HCT116 (cell line): ENCODE results near the gene MAP1LC3C. TPM values are rescaled to one million over a fixed set of nuclear protein-coding genes. Genes with fewer than 3 reads are reported as not detected.

Experiments used
- ATAC-seq: fragments of 200-7000 bp; cut with Tn5 transposase; 2 replicates; pipeline ENCODE4 v1.9.1; 2020; ENCODE audit warnings: mild to moderate bottlenecking, moderate library complexity
- BruUV-seq: library from RNA; stranded (reverse); fragments of 400-500 nt; replicated peaks from 2 replicates; lab custom pipeline; 2021; lab: Mats Ljungman, UMichigan
- CTCF ChIA-PET: fragments of 300-600 bp; sonication (Branson Sonifier 250); formaldehyde crosslinking; loops from one replicate; lab custom pipeline; 2021; ENCODE audit warnings: antibody characterized with exemption; lab: Charles Lee
- POLR2A ChIA-PET: fragments of 300-600, 350-600 bp; sonication (Branson Sonifier 250); formaldehyde crosslinking; loops from one replicate; lab custom pipeline; 2021; ENCODE audit warnings: antibody characterized with exemption; lab: Charles Lee
- RAD21 ChIA-PET, 2 experiments: fragments of 300-600 bp; sonication (Branson Sonifier 250); formaldehyde crosslinking; loops; one replicate each; lab custom pipeline; 2023; ENCODE audit warnings: low total read pairs in 2 of 2; ENCODE audit not compliant: uncharacterized antibody in 2 of 2, unreplicated experiment in 2 of 2, low non-redundant PET in 1 of 2; lab: Charles Lee
- DNase-seq: peaks from one replicate; pipeline ENCODE4 v3.0.0-alpha.2; 2010; ENCODE audit warnings: low read depth, low spot score
- H2AFZ ChIP-seq: fragments of 200-600 bp; shearing (Covaris generic), sonication (generic); 2 replicates; pipeline ENCODE4 v1.6.1; 2017; ENCODE audit warnings: low read depth, mixed run types, mixed read lengths, antibody characterized with exemption, low read length; ENCODE audit not compliant: poor library complexity, severe bottlenecking
- H3K27ac ChIP-seq: 2 replicates; pipeline ENCODE4 v1.5.1; 2012; ENCODE audit warnings: low read depth, low read length
- H3K27me3 ChIP-seq: fragments of 200-600 bp; sonication (generic); 2 replicates; pipeline ENCODE4 v1.6.1; 2016; ENCODE audit warnings: mixed run types, low read length, mixed read lengths; ENCODE audit not compliant: insufficient read depth
- H3K36me3 ChIP-seq, 2 experiments: fragments of 200-500 bp in 1 of 2; fragments of 200-600 bp in 1 of 2; sonication (Bioruptor generic) in 1 of 2; sonication (generic) in 1 of 2; 2 replicates each; pipeline versions ENCODE4 v1.5.1 to v1.6.1; 2014 to 2016; ENCODE audit warnings: low read length in 2 of 2, inconsistent platforms in 1 of 2, mixed read lengths in 1 of 2, mixed run types in 1 of 2; ENCODE audit not compliant: insufficient read depth in 2 of 2, control insufficient read depth in 1 of 2
- H3K4me1 ChIP-seq, 2 experiments: fragments of 200-600 bp in 1 of 2; sonication (generic) in 1 of 2; 2 replicates each; pipeline versions ENCODE4 v1.5.1 to v1.6.1; 2012 to 2017; ENCODE audit warnings: low read length in 2 of 2, inconsistent platforms in 1 of 2, mild to moderate bottlenecking in 1 of 2, mixed read lengths in 1 of 2, mixed run types in 1 of 2, moderate library complexity in 1 of 2; ENCODE audit not compliant: insufficient read depth in 2 of 2, control insufficient read depth in 1 of 2
- H3K4me2 ChIP-seq: fragments of 200-600 bp; sonication (generic); 2 replicates; pipeline ENCODE4 v1.6.1; 2017; ENCODE audit warnings: mixed run types, low read length, mixed read lengths
- H3K4me3 ChIP-seq, 2 experiments: fragments of 200-600 bp in 1 of 2; sonication (generic) in 1 of 2; replicated peaks in 1 of 2; 2 replicates each; pipeline ENCODE4 v1.5.1; 2011 to 2016; ENCODE audit warnings: low read length in 2 of 2, control low read depth in 1 of 2, low read depth in 1 of 2, mild to moderate bottlenecking in 1 of 2, mixed read lengths in 1 of 2, mixed run types in 1 of 2
- H3K79me2 ChIP-seq: fragments of 200-600 bp; sonication (generic); 2 replicates; pipeline ENCODE4 v1.6.1; 2017; ENCODE audit warnings: mild to moderate bottlenecking, mixed run types, low read length, moderate library complexity, mixed read lengths; ENCODE audit not compliant: insufficient read depth
- H3K9ac ChIP-seq: fragments of 200-600 bp; sonication (generic); 2 replicates; pipeline ENCODE4 v1.6.1; 2016; ENCODE audit warnings: low read length, mixed read lengths
- H3K9me2 ChIP-seq: fragments of 200-600 bp; sonication (generic), shearing (Covaris generic); 2 replicates; pipeline ENCODE4 v1.6.1; 2017; ENCODE audit warnings: mixed run types, mild to moderate bottlenecking, moderate library complexity; ENCODE audit not compliant: insufficient read depth
- H3K9me3 ChIP-seq, 2 experiments: fragments of 200-500 bp in 1 of 2; fragments of 200-600 bp in 1 of 2; sonication (Bioruptor generic) in 1 of 2; sonication (generic) in 1 of 2; 2 replicates each; pipeline ENCODE4 v1.6.1; 2014 to 2017; ENCODE audit warnings: low read length in 2 of 2, mixed read lengths in 2 of 2, inconsistent platforms in 1 of 2, low read depth in 1 of 2, mild to moderate bottlenecking in 1 of 2, mixed run types in 1 of 2, moderate library complexity in 1 of 2; ENCODE audit not compliant: control insufficient read depth in 1 of 2, insufficient read depth in 1 of 2
- H4K20me1 ChIP-seq: fragments of 200-600 bp; sonication (generic), shearing (Covaris generic); 2 replicates; pipeline ENCODE4 v1.6.1; 2017; ENCODE audit warnings: mixed run types, mild to moderate bottlenecking, moderate library complexity; ENCODE audit not compliant: insufficient read depth
- EGR1 ChIP-seq: IDR thresholded peaks from 2 replicates; pipeline ENCODE4 v1.6.1; 2012; ENCODE audit warnings: low read depth
- EZH2 ChIP-seq: fragments of 200-600 bp; sonication (generic); IDR thresholded peaks from 2 replicates; pipeline ENCODE4 v1.6.1; 2017; ENCODE audit warnings: antibody characterized with exemption, mixed run types
- FOSL1 ChIP-seq: IDR thresholded peaks from 2 replicates; pipeline ENCODE4 v1.6.1; 2012; ENCODE audit warnings: low read depth
- JUND ChIP-seq: IDR thresholded peaks from 2 replicates; pipeline ENCODE4 v1.6.1; 2012
- POLR2A ChIP-seq: IDR thresholded peaks from 2 replicates; pipeline ENCODE4 v1.7.0; 2011; ENCODE audit warnings: borderline replicate concordance; ENCODE audit not compliant: insufficient read depth, insufficient read length; ENCODE audit errors: extremely low read depth
- RAD21 ChIP-seq: IDR thresholded peaks from 2 replicates; pipeline ENCODE4 v1.6.1; 2012; ENCODE audit warnings: low read depth, mild to moderate bottlenecking
- SIN3A ChIP-seq: IDR thresholded peaks from 2 replicates; pipeline ENCODE4 v1.6.1; 2012; ENCODE audit warnings: low read depth
- ZFX ChIP-seq: fragments of 450-650 bp; IDR thresholded peaks from 2 replicates; pipeline ENCODE4 v1.6.1; 2017
- intact Hi-C: fragments of 100-400 bp; cut with micrococcal nuclease; formaldehyde crosslinking; loops from 2 replicates; pipeline ENCODE4 v1.10.0; 2022
- total RNA-seq: library from RNA; stranded (reverse); gene quantifications from one replicate; pipeline ENCODE4 v1.2.1, GENCODE V29; 2021; ENCODE audit not compliant: unreplicated experiment
- TF ChIP-seq, protein P1 (sequence below): IDR thresholded peaks from 2 replicates; pipeline ENCODE4 v1.6.1; 2012
- TF ChIP-seq, protein P2 (sequence below), 3 experiments: fragments of 200-600 bp in 1 of 3; sonication (generic) in 1 of 3; IDR thresholded peaks in 2 of 3; conservative IDR thresholded peaks in 1 of 3; 2 replicates each; pipeline ENCODE4 v1.5.1; 2012 to 2017; ENCODE audit warnings: low read depth in 2 of 3, low read length in 2 of 3, antibody characterized with exemption in 1 of 3, borderline replicate concordance in 1 of 3, control low read depth in 1 of 3, mild to moderate bottlenecking in 1 of 3, mixed read lengths in 1 of 3, mixed run types in 1 of 3, moderate library complexity in 1 of 3; ENCODE audit not compliant: insufficient read depth in 1 of 3
- TF ChIP-seq, protein P3 (sequence below): IDR thresholded peaks from 2 replicates; pipeline ENCODE4 v1.6.1; 2012; ENCODE audit warnings: low read depth

Gene MAP1LC3C
- total RNA-seq, 1 experiment from 2014 or later: not detected

DNA sequence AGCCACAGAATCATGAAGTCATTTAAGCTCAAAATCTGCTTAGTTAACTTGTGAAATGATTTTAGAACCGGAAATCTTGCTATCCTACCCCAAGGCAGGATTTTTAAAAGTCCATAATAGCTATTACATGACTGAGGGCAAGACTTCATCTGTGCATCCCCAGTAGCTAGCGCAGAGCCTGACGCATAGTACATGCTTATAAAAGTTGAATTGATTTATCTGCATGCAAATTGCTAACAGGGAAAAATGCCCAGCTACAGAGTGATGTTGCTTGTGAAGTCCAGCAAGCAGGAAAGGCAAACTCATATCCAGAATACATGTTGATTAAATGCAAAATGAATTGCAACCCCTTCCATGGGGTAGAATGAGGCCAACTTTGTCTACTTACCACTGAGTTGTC is 8.1 kb upstream of the MAP1LC3C start:
- no peaks in the 10 kb centered on the region for H3K27me3 ChIP-seq
- no TSS peak for BruUV-seq
- no peak overlapping the region for H3K4me2 ChIP-seq
- no peak overlapping the region for H3K4me3 ChIP-seq
- H3K36me3 ChIP-seq: no peaks in the 10 kb centered on the region
- H4K20me1 ChIP-seq: no peaks in the 10 kb centered on the region
- POLR2A ChIA-PET: no interaction called here
- H3K27ac ChIP-seq: no peak overlapping the region
- H3K4me1 ChIP-seq: peaks cover 6 to 13% of the 10 kb centered on the region in 2 experiments
- TF ChIP-seq EGR1: no peak
- no peak for TF ChIP-seq RAD21
- TF ChIP-seq, protein P1, sequence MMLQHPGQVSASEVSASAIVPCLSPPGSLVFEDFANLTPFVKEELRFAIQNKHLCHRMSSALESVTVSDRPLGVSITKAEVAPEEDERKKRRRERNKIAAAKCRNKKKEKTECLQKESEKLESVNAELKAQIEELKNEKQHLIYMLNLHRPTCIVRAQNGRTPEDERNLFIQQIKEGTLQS: no peak
- ATAC-seq (no peak), DNase-seq (no peak)
- no peak overlapping the region for H3K9ac ChIP-seq
- H3K79me2 ChIP-seq: no peaks in the 10 kb centered on the region
- CTCF ChIA-PET: interaction anchor here (0.8 to 2.6 kb wide), 2 partner anchors 9 to 14 kb away, joined by 3 to 15 read pairs; partner anchors contain the start of gene MAP1LC3C
- intact Hi-C loops: no loop called here
- H3K9me3 ChIP-seq: no peaks in the 10 kb centered on the region
- H2AFZ ChIP-seq: no peak overlapping the region
- no peaks in the 10 kb centered on the region for H3K9me2 ChIP-seq
- RAD21 ChIA-PET: no interaction called here

DNA sequence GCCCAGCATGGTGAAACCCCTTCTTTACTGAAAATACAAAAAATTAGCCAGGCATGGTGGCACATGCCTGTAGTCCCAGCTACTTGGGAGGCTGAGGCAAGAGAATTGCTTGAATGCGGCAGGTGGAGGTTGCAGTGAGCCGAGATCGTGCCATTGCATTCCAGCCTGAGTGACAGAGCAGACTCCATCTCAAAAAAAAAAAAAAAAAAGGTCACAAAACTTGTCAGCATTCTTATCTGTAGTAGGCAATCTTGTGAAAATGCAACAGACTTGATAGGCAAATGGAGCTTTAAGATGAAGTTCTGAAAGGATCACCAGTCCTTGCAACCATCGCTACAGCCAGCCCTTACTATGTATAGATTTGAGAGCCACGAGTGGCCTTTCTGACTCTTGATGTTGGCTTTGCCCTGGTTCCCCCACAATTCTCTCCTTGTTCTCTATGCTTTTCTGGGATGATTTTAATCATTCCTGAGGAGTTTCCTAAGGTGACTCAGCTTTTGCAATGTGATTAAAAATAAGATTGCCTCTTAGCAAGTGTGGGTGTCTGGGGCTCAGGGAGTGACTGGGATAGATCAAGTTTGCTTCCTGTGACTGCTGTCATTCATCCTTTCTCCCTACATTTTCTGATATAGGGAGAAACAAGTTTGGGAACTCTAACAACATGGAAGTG is 7.1 kb upstream of the MAP1LC3C start:
- no TSS peak for BruUV-seq
- ChIA-PET RAD21 (no interaction called here), POLR2A (no interaction called here), CTCF (interaction anchor here (0.8 to 2.6 kb wide), 2 partner anchors 8 to 15 kb away, joined by 3 to 15 read pairs; partner anchors contain the start of gene MAP1LC3C)
- no peak overlapping the region for H3K4me3 ChIP-seq
- H3K9me3 ChIP-seq: no peaks in the 10 kb centered on the region
- H3K9me2 ChIP-seq: no peaks in the 10 kb centered on the region
- H3K79me2 ChIP-seq: no peaks in the 10 kb centered on the region
- H3K36me3 ChIP-seq: no peaks in the 10 kb centered on the region
- H4K20me1 ChIP-seq: no peaks in the 10 kb centered on the region
- no peak overlapping the region for H3K9ac ChIP-seq
- ATAC-seq (peak; percentile 35), DNase-seq (no peak)
- H3K4me1 ChIP-seq: peaks cover 6 to 13% of the 10 kb centered on the region in 2 experiments
- TF ChIP-seq POLR2A (no peak), FOSL1 (no peak), EZH2 (no peak), ZFX (no peak), SIN3A (no peak), JUND (no peak)
- TF ChIP-seq, protein P2, sequence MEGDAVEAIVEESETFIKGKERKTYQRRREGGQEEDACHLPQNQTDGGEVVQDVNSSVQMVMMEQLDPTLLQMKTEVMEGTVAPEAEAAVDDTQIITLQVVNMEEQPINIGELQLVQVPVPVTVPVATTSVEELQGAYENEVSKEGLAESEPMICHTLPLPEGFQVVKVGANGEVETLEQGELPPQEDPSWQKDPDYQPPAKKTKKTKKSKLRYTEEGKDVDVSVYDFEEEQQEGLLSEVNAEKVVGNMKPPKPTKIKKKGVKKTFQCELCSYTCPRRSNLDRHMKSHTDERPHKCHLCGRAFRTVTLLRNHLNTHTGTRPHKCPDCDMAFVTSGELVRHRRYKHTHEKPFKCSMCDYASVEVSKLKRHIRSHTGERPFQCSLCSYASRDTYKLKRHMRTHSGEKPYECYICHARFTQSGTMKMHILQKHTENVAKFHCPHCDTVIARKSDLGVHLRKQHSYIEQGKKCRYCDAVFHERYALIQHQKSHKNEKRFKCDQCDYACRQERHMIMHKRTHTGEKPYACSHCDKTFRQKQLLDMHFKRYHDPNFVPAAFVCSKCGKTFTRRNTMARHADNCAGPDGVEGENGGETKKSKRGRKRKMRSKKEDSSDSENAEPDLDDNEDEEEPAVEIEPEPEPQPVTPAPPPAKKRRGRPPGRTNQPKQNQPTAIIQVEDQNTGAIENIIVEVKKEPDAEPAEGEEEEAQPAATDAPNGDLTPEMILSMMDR (IDR thresholded peaks at IDR 0.05 in 2 of 3, conservative IDR thresholded peaks at IDR 0.05 in 1 of 3; ENCODE audit: borderline replicate concordance in 1 of 3, insufficient read depth in 1 of 3, low read depth in 2 of 3, low read length in 2 of 3): no peak
- TF ChIP-seq, protein P3, sequence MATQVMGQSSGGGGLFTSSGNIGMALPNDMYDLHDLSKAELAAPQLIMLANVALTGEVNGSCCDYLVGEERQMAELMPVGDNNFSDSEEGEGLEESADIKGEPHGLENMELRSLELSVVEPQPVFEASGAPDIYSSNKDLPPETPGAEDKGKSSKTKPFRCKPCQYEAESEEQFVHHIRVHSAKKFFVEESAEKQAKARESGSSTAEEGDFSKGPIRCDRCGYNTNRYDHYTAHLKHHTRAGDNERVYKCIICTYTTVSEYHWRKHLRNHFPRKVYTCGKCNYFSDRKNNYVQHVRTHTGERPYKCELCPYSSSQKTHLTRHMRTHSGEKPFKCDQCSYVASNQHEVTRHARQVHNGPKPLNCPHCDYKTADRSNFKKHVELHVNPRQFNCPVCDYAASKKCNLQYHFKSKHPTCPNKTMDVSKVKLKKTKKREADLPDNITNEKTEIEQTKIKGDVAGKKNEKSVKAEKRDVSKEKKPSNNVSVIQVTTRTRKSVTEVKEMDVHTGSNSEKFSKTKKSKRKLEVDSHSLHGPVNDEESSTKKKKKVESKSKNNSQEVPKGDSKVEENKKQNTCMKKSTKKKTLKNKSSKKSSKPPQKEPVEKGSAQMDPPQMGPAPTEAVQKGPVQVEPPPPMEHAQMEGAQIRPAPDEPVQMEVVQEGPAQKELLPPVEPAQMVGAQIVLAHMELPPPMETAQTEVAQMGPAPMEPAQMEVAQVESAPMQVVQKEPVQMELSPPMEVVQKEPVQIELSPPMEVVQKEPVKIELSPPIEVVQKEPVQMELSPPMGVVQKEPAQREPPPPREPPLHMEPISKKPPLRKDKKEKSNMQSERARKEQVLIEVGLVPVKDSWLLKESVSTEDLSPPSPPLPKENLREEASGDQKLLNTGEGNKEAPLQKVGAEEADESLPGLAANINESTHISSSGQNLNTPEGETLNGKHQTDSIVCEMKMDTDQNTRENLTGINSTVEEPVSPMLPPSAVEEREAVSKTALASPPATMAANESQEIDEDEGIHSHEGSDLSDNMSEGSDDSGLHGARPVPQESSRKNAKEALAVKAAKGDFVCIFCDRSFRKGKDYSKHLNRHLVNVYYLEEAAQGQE: no peak
- intact Hi-C loops: no loop called here
- peak overlapping the region; percentile 30; the same call in 1 of the 2 replicates for H3K4me2 ChIP-seq
- H3K27me3 ChIP-seq: no peaks in the 10 kb centered on the region
- H2AFZ ChIP-seq: no peak overlapping the region
- H3K27ac ChIP-seq: no peak overlapping the region
